ENCODE measurements around the gene ANK2.

DNA sequence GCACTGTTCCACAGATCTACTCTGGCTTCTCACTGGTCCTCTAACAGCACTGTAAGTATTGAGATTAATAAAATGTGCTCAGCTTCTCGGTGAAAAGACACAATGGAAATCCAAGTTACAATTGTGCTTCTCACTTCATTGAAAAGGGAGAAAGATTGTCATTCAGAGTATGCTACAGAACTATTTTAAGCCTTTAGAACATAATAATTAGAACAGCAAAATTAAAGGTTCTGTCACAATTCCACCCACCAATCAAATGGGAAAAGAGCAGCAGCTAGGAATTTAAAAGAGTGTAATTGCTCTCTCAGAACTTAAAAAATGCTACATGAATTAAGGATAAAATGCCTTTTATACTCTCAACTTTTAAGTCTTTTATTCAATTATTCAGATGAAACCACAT lies 329.4 kb downstream of the ANK2 start:
- TF ChIP-seq EZH2 (IDR thresholded peaks at IDR 0.05; ENCODE audit: low read depth, unreplicated experiment) (no peak), POLR2AphosphoS5 (IDR thresholded peaks at IDR 0.05; ENCODE audit: low read depth) (no peak), EZH2phosphoT487 (IDR thresholded peaks at IDR 0.05; ENCODE audit: unreplicated experiment) (no peak), ZNF331 (CRISPR knock-in tag; IDR thresholded peaks at IDR 0.05; ENCODE audit: low read depth) (no peak), CREB1 (CRISPR knock-in tag; IDR thresholded peaks at IDR 0.05; ENCODE audit: low read depth) (no peak)
- TF ChIP-seq, protein P1, sequence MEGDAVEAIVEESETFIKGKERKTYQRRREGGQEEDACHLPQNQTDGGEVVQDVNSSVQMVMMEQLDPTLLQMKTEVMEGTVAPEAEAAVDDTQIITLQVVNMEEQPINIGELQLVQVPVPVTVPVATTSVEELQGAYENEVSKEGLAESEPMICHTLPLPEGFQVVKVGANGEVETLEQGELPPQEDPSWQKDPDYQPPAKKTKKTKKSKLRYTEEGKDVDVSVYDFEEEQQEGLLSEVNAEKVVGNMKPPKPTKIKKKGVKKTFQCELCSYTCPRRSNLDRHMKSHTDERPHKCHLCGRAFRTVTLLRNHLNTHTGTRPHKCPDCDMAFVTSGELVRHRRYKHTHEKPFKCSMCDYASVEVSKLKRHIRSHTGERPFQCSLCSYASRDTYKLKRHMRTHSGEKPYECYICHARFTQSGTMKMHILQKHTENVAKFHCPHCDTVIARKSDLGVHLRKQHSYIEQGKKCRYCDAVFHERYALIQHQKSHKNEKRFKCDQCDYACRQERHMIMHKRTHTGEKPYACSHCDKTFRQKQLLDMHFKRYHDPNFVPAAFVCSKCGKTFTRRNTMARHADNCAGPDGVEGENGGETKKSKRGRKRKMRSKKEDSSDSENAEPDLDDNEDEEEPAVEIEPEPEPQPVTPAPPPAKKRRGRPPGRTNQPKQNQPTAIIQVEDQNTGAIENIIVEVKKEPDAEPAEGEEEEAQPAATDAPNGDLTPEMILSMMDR (conservative IDR thresholded peaks at IDR 0.05; ENCODE audit: low read depth in 2 of 2): no peak
- TF ChIP-seq, protein P2, sequence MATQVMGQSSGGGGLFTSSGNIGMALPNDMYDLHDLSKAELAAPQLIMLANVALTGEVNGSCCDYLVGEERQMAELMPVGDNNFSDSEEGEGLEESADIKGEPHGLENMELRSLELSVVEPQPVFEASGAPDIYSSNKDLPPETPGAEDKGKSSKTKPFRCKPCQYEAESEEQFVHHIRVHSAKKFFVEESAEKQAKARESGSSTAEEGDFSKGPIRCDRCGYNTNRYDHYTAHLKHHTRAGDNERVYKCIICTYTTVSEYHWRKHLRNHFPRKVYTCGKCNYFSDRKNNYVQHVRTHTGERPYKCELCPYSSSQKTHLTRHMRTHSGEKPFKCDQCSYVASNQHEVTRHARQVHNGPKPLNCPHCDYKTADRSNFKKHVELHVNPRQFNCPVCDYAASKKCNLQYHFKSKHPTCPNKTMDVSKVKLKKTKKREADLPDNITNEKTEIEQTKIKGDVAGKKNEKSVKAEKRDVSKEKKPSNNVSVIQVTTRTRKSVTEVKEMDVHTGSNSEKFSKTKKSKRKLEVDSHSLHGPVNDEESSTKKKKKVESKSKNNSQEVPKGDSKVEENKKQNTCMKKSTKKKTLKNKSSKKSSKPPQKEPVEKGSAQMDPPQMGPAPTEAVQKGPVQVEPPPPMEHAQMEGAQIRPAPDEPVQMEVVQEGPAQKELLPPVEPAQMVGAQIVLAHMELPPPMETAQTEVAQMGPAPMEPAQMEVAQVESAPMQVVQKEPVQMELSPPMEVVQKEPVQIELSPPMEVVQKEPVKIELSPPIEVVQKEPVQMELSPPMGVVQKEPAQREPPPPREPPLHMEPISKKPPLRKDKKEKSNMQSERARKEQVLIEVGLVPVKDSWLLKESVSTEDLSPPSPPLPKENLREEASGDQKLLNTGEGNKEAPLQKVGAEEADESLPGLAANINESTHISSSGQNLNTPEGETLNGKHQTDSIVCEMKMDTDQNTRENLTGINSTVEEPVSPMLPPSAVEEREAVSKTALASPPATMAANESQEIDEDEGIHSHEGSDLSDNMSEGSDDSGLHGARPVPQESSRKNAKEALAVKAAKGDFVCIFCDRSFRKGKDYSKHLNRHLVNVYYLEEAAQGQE (IDR thresholded peaks at IDR 0.05; ENCODE audit: unreplicated experiment): no peak
